Transverse colon (tissue), 4 donors: ENCODE measurements around the gene HDGFL2. TPM values are rescaled to one million over a fixed set of nuclear protein-coding genes. Genes with fewer than 3 reads are reported as not detected.
A peak's percentile ranks its signal among the peaks of the same experiment; 100 is the strongest.
"Not testable (repeated sequence)": the region's sequence is repeated elsewhere in the genome, so short reads cannot be mapped to it uniquely, and the experiment has no call there.

ENCODE experiments used
- DNase-seq: peaks from one replicate; pipeline ENCODE4 v3.0.0-alpha.2; 2019
- H3K27ac ChIP-seq, 4 donors: fragments of 200-600 bp; sonication (generic); 2 replicates each; pipeline ENCODE4 v1.5.1; 2016 to 2018; ENCODE audit warnings: inconsistent platforms in 4 of 4
- H3K27me3 ChIP-seq: fragments of 200-600 bp; sonication (generic); 2 replicates; pipeline ENCODE4 v1.5.1; 2017; ENCODE audit warnings: inconsistent platforms
- H3K36me3 ChIP-seq, 4 donors: fragments of 200-600 bp; sonication (generic); 2 replicates each; pipeline ENCODE4 v1.5.1; 2017 to 2019; ENCODE audit warnings: inconsistent platforms in 4 of 4
- H3K4me1 ChIP-seq, 4 donors: fragments of 200-600 bp; sonication (generic); 2 replicates each; pipeline ENCODE4 v1.5.1; 2017 to 2020; ENCODE audit warnings: inconsistent platforms in 4 of 4
- H3K4me3 ChIP-seq, 4 donors: fragments of 200-600 bp; sonication (generic); 1 replicate in 1 of 4; 2 replicates in 3 of 4; pipeline versions ENCODE4 v1.5.1 to v1.6.1; 2017 to 2019; ENCODE audit warnings: inconsistent platforms in 4 of 4
- H3K9me3 ChIP-seq, 2 donors: fragments of 200-600 bp; sonication (generic); 2 replicates each; pipeline ENCODE4 v1.5.1; 2017 to 2019; ENCODE audit warnings: inconsistent platforms in 2 of 2
- EP300 ChIP-seq: sonication (generic); formaldehyde crosslinking; IDR thresholded peaks from one replicate; pipeline ENCODE4 v1.6.1; 2017; ENCODE audit warnings: antibody characterized with exemption, low read depth
- POLR2A ChIP-seq: fragments of 450-650 bp; IDR thresholded peaks from one replicate; pipeline ENCODE4 v1.6.1; 2016; ENCODE audit warnings: antibody characterized with exemption, mild to moderate bottlenecking, moderate library complexity
- POLR2AphosphoS5 ChIP-seq, 3 donors: sonication (generic); formaldehyde crosslinking; IDR thresholded peaks; one replicate each; pipeline ENCODE4 v1.6.1; 2016; ENCODE audit warnings: antibody characterized with exemption in 3 of 3
- WGBS, 2 donors: methylation state at CpG; one replicate each; pipeline ENCODE4 v1.1.5; 2018; ENCODE audit warnings: low coverage in 1 of 2; 5-methylcytosine and 5-hydroxymethylcytosine counted together
- in situ Hi-C, 4 donors: fragments of 200-750 bp; cut with MboI; loops; one replicate each; pipeline versions ENCODE4 v1.15.0 to v1.15.1; 2017; ENCODE audit warnings: low sequenced_read_pairs in 3 of 4, low pct_ligation_motif_present in 1 of 4, low pct_unique_long_range_greater_than_20kb in 1 of 4
- intact Hi-C: fragments of 100-400 bp; cut with DNase I; formaldehyde crosslinking; loops from one replicate; pipeline ENCODE4 v1.15.1; 2023; ENCODE audit warnings: low total_unique reads
- total RNA-seq, 4 donors: library from RNA; depleted of rRNA; stranded (reverse); fragments of >200 nt; gene quantifications; one replicate each; pipeline ENCODE4 v1.1.0, GENCODE V29; 2016
- TF ChIP-seq, protein P1 (sequence below), 5 experiments: fragments of 200-600 bp in 3 of 5; fragments of 450-650 bp in 2 of 5; sonication (generic) in 3 of 5; IDR thresholded peaks; 1 replicate in 2 of 5; 2 replicates in 3 of 5; pipeline ENCODE4 v1.5.1; 2016 to 2017; ENCODE audit warnings: antibody characterized with exemption in 5 of 5, inconsistent platforms in 3 of 5, mild to moderate bottlenecking in 2 of 5, moderate library complexity in 1 of 5

Gene HDGFL2
- total RNA-seq, 4 donors from 2014 or later: 30.0 to 98.4 (median 38.9) TPM

DNA sequence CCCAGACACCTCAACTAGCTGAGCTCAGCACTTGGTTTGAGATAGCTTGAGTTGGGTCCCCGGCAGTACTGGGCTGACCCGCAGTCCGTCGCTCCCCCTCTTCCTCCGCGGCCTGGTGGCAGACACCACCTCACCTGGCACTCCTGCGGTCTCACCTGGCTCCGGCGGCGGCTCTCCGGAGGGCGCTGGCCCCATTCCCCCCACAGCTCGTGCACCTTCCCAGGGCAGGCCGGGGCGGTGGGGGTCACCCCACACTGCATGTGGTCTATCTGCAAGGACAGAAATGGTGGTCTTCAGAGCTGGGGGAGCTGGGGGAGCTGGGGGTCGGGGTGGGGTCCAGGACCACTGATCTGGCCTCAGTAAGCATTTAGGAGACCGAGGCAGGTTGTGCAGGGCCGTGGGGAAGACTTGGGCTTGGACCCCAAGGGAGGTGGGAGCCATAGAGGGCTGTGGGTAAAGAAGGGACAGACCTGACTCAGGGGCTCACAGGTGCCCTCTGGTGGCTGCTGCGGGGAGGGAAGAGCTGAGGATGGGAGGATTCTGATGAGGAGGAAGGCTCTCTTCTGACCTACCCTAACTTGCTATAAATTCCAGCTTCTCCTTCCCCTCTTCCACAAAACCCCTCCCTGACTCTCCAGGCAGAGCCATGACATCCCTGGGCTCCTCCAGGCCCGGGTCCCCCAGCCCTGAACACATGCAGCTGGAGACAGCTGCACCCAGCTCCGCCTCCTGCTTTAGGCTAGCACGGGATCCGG is 52.9 kb downstream of the HDGFL2 start:
- H3K4me1 ChIP-seq: no peaks in the 10 kb centered on the region
- H3K36me3 ChIP-seq: no peaks in the 10 kb centered on the region
- peak; percentile 66 for DNase-seq
- intact Hi-C loops (no loop called here), in situ Hi-C loops (no loop called here)
- H3K27ac ChIP-seq: no peak overlapping the region
- no peak for TF ChIP-seq EP300
- TF ChIP-seq, protein P1, sequence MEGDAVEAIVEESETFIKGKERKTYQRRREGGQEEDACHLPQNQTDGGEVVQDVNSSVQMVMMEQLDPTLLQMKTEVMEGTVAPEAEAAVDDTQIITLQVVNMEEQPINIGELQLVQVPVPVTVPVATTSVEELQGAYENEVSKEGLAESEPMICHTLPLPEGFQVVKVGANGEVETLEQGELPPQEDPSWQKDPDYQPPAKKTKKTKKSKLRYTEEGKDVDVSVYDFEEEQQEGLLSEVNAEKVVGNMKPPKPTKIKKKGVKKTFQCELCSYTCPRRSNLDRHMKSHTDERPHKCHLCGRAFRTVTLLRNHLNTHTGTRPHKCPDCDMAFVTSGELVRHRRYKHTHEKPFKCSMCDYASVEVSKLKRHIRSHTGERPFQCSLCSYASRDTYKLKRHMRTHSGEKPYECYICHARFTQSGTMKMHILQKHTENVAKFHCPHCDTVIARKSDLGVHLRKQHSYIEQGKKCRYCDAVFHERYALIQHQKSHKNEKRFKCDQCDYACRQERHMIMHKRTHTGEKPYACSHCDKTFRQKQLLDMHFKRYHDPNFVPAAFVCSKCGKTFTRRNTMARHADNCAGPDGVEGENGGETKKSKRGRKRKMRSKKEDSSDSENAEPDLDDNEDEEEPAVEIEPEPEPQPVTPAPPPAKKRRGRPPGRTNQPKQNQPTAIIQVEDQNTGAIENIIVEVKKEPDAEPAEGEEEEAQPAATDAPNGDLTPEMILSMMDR (IDR thresholded peaks at IDR 0.05): peak; percentile 43 to 73 (median 57)
- TF ChIP-seq POLR2A: no peak
- no peak for TF ChIP-seq POLR2AphosphoS5 (IDR thresholded peaks at IDR 0.05)
- no peaks in the 10 kb centered on the region for H3K27me3 ChIP-seq
- H3K9me3 ChIP-seq: no peaks in the 10 kb centered on the region
- 59% methylated on average over 20 of the region's 23 CpGs; no CpG with 5 or more reads in 1 of the 2 donors for WGBS, 2 donors
- H3K4me3 ChIP-seq: no peak overlapping the region

DNA sequence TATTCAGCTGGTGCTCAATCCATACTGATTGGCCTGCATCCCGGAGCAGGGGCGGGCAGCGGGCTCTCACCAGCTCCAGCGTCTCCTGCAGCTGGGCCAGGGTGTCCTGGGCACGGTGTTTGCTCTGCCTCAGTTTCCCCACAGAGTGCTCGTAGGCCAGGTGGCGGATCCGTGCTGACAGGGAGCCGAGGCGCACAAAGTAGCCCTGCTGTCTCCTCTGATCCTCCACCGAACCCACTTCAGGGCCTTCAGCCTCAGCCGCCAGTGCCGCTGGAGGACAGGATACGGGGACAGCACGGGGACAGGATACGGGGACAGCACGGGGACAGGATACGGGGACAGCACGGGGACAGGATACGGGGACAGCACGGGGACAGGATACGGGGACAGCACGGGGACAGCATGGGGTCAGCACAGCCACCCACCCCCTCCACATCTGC is 53.5 kb downstream of the HDGFL2 start:
- Histone ChIP-seq H3K36me3 (no peaks in the 10 kb centered on the region), H3K27me3 (peaks cover 4% of the 10 kb centered on the region), H3K4me1 (no peaks in the 10 kb centered on the region), H3K27ac (no peak overlapping the region), H3K4me3 (no peak overlapping the region), H3K9me3 (no peaks in the 10 kb centered on the region)
- 71% methylated on average over 18 of the region's 23 CpGs; no CpG with 5 or more reads in 1 of the 2 donors for WGBS, 2 donors
- TF ChIP-seq, protein P1 (IDR thresholded peaks at IDR 0.05): no peak
- no peak for TF ChIP-seq POLR2A
- no peak for TF ChIP-seq POLR2AphosphoS5 (IDR thresholded peaks at IDR 0.05)
- TF ChIP-seq EP300: no peak
- no peak for DNase-seq
- intact Hi-C loops: no loop called here
- in situ Hi-C loops: no loop called here

DNA sequence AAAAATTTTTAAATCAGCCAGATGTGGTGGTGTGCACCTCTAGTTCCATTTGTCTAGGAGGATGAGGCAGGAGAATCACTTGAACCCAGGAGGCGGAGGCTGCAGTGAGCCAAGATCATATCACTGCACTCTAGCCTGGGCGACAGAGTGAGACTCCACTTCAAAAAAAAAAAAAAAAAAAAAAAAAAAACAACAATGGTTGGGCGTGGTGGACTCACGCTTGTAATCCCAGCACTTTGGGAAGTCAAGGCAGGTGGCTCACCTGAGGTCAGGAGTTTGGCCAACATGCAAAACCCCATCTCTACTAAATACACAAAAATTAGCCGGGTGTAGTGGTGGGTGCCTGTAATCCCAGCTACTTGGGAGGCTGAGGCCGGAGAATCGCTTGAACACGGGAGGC is 55.3 kb downstream of the HDGFL2 start:
- H3K36me3 ChIP-seq, H3K27me3 ChIP-seq, H3K9me3 ChIP-seq, DNase-seq, H3K27ac ChIP-seq, in situ Hi-C loops, H3K4me1 ChIP-seq, intact Hi-C loops, H3K4me3 ChIP-seq: not testable (repeated sequence)
- WGBS, 2 donors: 75% methylated on average over 8 of the region's 8 CpGs; no CpG with 5 or more reads in 1 of the 2 donors

DNA sequence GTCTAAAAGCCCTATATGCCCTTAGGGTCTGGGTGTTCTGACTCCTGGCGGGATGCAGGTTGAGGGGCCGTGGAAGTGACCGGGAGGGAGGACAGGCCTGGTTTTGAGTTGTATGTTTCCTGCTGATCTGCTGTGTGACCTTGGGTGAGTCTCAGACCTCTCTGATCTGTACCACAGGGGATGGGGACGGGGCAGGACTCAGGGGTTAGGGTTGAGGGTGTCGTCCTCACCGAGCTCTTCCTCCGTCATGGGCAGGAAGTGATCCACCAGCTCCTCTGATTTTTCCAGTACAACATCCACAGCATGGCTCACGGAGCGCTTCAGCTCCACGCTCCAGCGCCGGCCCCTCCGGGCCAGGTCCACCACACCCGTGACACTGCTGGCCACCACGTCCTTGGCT is 56.7 kb downstream of the HDGFL2 start:
- H3K27ac ChIP-seq: no peak overlapping the region
- no peaks in the 10 kb centered on the region for H3K4me1 ChIP-seq
- in situ Hi-C loops: no loop called here
- H3K4me3 ChIP-seq: no peak overlapping the region
- no peak for DNase-seq
- intact Hi-C loops: no loop called here
- no peaks in the 10 kb centered on the region for H3K36me3 ChIP-seq
- WGBS, 2 donors: 84% methylated on average over 15 of the region's 15 CpGs; no CpG with 5 or more reads in 1 of the 2 donors
- TF ChIP-seq, protein P1 (IDR thresholded peaks at IDR 0.05): no peak
- TF ChIP-seq POLR2A (no peak), POLR2AphosphoS5 (IDR thresholded peaks at IDR 0.05) (no peak), EP300 (no peak)
- H3K27me3 ChIP-seq: peaks cover 9% of the 10 kb centered on the region
- H3K9me3 ChIP-seq: no peaks in the 10 kb centered on the region
